ENCODE data around the gene SENP1. TPM values are rescaled to one million over a fixed set of nuclear protein-coding genes. Genes with fewer than 3 reads are reported as not detected.

The SENP1 gene
- total RNA-seq, 1 donor: 15.9 TPM

DNA sequence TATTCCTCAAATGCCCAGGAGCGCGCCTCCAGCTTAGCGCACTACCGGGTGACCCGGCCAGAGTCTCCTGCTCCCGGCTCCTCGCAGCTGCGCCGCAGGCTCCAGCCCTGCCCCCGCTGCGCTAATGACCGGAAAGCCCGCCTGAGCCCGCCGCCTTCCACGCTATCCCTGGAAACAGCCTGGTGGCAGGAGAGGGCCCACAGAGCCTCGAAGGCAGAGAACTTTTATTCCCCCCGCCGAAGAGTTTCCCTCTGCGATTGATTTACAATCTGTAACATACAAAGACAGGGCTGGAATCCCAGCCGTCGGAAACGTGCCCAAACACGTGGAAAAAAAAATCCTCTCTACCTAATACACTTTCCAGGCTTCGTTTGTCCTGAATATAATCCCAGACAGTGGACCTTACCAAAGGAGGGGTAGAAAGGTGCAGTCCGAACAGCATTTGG, 103.1 kb downstream of the SENP1 start:
- no peak for DNase-seq (ENCODE audit: low read depth in 2 of 3, low spot score in 2 of 3)

DNA sequence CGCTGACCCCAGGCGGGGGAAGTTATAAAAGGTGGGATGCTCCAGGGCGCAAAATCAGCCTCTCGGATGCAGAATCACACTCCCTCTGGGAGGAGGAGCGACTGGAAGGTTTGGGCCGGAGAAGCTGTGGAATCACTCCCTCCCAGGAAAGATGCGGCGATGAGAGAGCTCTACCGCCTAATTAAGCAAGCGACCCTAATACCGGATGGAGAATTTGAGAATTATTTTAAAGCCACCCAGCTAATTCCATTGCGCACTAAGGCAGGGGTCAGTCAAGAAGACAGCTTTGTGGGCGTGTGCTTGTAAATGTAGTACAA, 103.5 kb downstream of the SENP1 start:
- no peak for DNase-seq (ENCODE audit: low read depth in 2 of 3, low spot score in 2 of 3)

DNA sequence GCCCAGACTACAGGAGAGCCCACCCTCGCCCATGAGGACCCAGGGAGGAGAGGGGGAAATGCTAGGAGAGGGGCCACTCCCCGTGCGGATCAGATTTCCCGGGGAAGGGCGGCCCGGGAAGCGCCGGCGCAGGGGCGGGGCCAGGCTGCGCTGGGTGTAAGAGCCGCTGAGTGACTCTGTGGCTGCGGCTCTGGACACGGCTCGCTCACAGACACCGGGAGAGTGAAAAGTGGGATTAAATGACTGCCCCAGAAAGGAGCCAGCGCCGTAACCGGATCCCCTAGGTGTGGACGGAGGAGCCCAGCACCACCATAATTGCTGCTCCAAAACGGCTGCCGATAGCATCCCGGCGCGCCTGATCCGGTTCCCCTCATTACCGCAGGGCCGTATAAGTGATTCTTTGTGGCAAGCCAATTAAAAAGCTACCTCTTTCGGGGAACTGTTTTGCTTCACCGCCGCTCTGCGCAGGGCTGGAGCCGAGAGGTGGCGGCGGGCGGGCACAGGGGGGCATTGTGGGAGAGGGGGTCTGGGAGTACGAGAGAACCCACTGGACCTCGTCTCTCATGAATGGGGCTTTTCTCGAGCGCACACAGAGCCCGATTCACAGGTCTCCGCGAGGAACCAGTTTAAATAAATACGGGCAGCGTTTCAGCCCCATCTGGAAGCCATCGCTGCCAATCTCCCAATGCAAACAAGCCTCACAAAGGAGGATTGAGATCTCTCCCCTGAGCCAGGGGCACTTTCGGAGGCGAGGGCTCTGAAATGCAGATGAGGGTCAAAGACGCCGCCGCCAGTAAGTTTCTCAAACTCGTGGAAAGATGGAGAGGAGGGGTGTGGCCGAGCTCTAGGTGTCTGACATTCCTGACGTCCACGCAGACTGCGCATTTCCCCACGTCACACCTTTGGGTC, 104.1 kb downstream of the SENP1 start:
- DNase-seq (ENCODE audit: low read depth in 2 of 3, low spot score in 2 of 3): peak in 1 of 3 donors; percentile 29

DNA sequence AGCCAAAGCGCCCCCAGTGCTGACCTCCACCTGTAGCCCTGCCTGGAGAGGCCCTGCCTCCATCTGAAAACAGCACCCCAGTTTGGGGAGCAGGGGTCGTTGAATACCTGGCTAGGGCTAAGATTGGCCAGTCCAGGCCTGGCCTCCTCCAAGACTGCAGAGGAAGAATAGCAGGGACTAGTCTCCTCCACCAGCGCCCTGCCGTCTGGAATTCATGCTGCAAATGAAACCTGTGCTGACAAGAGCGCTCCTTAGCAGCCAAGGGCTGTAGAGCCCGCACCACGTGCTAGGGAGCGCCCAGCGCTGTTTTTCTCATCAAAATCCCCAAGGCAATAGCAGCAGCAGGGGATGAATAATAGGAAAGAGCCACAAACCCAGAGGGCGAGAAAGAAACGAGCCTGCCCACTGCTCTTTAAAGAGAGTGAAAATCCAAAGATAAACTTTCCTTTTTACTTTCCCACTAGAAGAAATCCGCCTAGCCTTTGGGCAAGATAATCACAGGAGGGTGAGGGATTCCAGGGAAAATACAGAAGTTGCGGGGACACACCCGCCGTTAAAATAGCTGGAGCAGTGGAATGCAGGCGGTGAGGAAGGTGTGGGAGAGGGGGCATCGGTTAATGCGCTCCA, 104.9 kb downstream of the SENP1 start:
- no peak for DNase-seq (ENCODE audit: low read depth in 2 of 3, low spot score in 2 of 3)

DNA sequence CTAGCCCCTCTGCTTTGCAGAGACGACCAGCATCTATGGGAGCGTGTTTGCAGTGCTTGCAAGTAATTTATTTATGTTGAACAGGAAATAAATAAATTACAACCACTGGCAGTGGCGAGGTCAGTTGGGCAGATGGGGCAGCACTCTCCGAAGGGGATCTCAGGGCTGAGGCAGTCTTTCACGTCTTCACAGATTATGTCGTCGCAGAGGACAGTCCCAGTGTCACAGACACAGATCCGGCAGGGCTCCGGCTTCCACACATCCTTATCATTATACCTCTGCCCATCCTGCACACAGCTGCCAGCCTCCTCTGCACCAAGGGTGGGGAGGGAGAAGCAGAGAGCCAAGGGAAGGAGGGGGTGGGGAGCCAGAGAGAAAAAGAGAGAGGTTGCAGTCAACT, 106.1 kb downstream of the SENP1 start:
- DNase-seq (ENCODE audit: low read depth in 2 of 3, low spot score in 2 of 3): no peak

DNA sequence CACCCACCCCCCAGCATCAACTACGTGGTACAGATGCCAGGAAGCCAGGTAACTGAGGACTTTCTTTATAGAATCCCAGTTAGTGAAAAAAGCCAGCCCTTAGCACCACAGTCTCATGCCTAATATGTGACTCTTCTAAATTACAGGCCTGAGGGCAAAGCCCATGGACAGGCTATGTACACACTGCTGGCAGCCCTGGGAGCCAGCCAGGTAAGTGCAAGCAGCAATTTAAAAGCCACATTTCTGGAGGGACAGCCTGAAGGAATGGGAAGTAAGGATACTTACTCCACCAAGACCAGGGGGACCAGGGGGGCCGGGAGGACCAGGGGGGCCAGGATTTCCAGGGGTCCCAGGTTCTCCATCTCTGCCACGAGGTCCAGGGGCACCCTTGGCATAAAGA, 108.6 kb downstream of the SENP1 start:
- no peak for DNase-seq (ENCODE audit: low read depth in 2 of 3, low spot score in 2 of 3)

DNA sequence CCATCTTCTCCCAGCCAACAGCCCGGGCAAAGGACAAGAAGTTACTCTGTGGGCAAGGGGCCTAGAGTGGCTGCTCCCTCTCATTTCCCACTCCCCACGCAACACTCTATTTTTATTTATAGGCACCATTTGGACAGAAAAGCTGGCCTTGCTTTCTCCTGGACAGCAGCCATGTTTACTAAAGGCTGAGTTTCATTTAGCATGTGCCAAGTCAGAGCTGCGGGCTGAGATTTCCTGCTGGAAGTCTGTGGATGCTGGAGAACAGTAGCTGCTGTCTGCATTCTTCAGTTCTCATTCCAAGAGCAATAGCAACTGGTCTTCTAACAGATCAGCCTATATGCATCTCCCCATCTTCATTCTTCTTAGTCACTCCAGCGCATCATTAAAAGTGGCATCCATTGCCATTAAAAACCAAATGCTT, 109.9 kb downstream of the SENP1 start:
- no peak for DNase-seq (ENCODE audit: low read depth in 2 of 3, low spot score in 2 of 3)

DNA sequence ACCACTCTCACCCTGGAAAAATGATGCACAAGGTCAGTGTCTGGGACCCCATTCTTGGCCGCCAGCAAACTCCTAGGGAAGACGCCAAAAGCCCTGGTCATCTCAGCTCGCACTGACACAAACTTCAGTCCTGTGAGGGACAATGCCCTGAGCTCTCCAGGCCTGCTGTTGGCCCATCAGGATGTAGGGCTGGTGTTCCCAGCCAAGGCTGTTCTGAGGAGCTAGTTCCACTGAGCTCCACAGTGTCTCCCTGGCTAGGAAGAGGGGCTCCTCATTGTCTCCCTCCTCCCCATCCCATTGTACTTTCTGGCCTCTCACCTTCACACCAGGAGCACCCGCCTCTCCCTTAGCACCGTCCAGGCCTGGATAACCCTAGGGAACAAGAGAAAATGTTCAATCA, 112.4 kb downstream of the SENP1 start:
- DNase-seq (ENCODE audit: low read depth in 2 of 3, low spot score in 2 of 3): no peak

Small RNA genes within 50 kb of the gene (small RNA-seq; reads per million reads assigned to genes)
- gene MIR6505 (0.95 reads per million, percentile 29 among the genes with 10 or more reads in this experiment), gene RNU6-1203P (not detected)

Other genes starting within 250 kb of the SENP1 start
- 1.1 TPM for gene VDR, start 201.1 kb downstream of the SENP1 start, total RNA-seq
- 40.7 TPM for gene TMEM106C, start 142.5 kb downstream of the SENP1 start, total RNA-seq
- gene COL2A1, start 101.6 kb downstream of the SENP1 start, total RNA-seq: 0.27 TPM
- 22.4 TPM for gene PFKM, start 13.3 kb upstream of the SENP1 start, total RNA-seq
- 27.5 TPM for gene ASB8, start 51.4 kb upstream of the SENP1 start, total RNA-seq
- gene CCDC184, start 77.6 kb upstream of the SENP1 start, total RNA-seq: 0.54 TPM
- gene OR10AD1, start 97.2 kb upstream of the SENP1 start, total RNA-seq: under 0.01 TPM
- 10.8 TPM for gene ZNF641, start 244.8 kb upstream of the SENP1 start, total RNA-seq

Data from hematopoietic multipotent progenitor cell (in vitro differentiated cells).